Measurements from ENCODE around the gene CCR2.

The CCR2 gene

DNA sequence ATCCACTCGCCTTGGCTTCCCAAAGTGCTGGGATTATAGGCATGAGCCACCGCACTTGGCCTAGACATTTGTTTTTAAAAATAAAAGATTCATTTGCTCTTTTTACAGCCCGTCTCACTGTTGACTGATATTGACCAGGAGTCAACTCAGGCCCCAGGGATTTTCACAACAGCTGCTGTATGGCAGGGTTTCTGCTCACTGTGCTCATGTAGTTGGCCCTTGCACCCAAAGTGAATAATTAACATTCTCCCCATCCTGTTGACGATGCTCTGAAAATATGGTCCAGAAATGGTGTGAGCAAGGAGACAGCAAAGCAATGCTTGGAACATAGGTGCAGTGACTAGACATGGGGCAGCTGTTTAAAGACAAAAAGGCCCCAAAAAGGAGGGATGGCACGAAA, 13.9 kb downstream of the CCR2 start:
- Histone ChIP-seq H3K9me3 (replicated peaks in 1 of 11) (peaks cover 0 to 18% (median 0%) of the 10 kb centered on the region in 11 experiments; a peak in 2 of 22 replicates), H3K36me3 (peaks cover 0 to 57% (median 0%) of the 10 kb centered on the region in 11 experiments; a peak in 6 of 22 replicates), H3K4me1 (peaks cover 0 to 81% (median 31%) of the 10 kb centered on the region in 10 experiments; a peak in 13 of 20 replicates), H3K4me2 (peak overlapping the region in 6 of 11 experiments; percentile 9 to 96 (median 77); a peak in 11 of 22 replicates), H3K9ac (peak overlapping the region in 3 of 11 experiments; percentile 40 to 85 (median 43); a peak in 4 of 22 replicates), H3K27me3 (no peaks in the 10 kb centered on the region), H3K27ac (peak overlapping the region in 6 of 11 experiments; percentile 11 to 89 (median 64); a peak in 10 of 22 replicates), H3K4me3 (peak overlapping the region in 2 of 10 experiments; percentile 27 to 72; a peak in 4 of 20 replicates), H4K20me1 (peaks cover 0 to 2% (median 0%) of the 10 kb centered on the region in 11 experiments; a peak in 2 of 22 replicates)
- TF ChIP-seq Cebpa-rat (IDR thresholded peaks at IDR 0.05) = no peak

DNA sequence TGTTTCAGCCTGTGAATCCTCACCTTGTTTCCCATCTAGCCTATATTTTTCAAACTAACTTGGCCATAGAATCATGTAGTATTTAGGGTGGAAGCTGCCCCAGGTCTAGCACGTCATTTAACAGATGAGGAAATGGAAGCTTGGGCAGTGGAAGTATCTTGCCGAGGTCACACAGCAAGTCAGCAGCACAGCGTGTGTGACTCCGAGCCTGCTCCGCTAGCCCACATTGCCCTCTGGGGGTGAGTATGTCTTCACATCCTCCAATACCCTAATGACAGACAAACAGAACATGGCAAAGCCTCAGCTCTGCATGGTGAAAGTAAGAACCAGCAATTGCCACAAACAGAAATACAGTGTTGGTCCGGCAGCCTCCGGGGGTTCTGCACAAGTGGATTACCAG, 14.7 kb downstream of the CCR2 start:
- Histone ChIP-seq H3K27me3 (no peaks in the 10 kb centered on the region), H3K27ac (peak overlapping the region in 6 of 11 experiments; percentile 11 to 89 (median 79); a peak in 10 of 22 replicates), H3K4me3 (peak overlapping the region in 3 of 10 experiments; percentile 63 to 72 (median 71); a peak in 5 of 20 replicates), H4K20me1 (peaks cover 0 to 10% (median 0%) of the 10 kb centered on the region in 11 experiments; a peak in 3 of 22 replicates), H3K9ac (peak overlapping the region in 4 of 11 experiments; percentile 45 to 94 (median 89); a peak in 8 of 22 replicates), H3K4me2 (peak overlapping the region in 6 of 11 experiments; percentile 9 to 96 (median 77); a peak in 11 of 22 replicates), H3K4me1 (peaks cover 0 to 85% (median 31%) of the 10 kb centered on the region in 10 experiments; a peak in 13 of 20 replicates), H3K9me3 (replicated peaks in 1 of 11) (peaks cover 0 to 18% (median 0%) of the 10 kb centered on the region in 11 experiments; a peak in 2 of 22 replicates), H3K36me3 (peaks cover 0 to 57% (median 0%) of the 10 kb centered on the region in 11 experiments; a peak in 6 of 22 replicates)
- TF ChIP-seq Cebpa-rat (IDR thresholded peaks at IDR 0.05) = no peak

DNA sequence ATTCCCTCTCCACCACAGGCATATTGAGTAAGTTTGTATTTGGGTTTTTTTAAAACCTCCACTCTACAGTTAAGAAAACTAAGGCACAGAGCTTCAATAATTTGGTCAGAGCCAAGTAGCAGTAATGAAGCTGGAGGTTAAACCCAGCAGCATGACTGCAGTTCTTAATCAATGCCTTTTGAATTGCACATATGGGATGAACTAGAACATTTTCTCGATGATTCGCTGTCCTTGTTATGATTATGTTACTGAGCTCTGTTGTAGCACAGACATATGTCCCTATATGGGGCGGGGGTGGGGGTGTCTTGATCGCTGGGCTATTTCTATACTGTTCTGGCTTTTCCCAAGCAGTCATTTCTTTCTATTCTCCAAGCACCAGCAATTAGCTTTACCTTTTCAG, 15.2 kb downstream of the CCR2 start:
- H3K9ac ChIP-seq = peak overlapping the region in 4 of 11 experiments; percentile 45 to 94 (median 89); a peak in 8 of 22 replicates
- H3K9me3 ChIP-seq (replicated peaks in 1 of 11) = peaks cover 0 to 18% (median 0%) of the 10 kb centered on the region in 11 experiments; a peak in 2 of 22 replicates
- peak overlapping the region in 5 of 11 experiments; percentile 59 to 96 (median 85); a peak in 10 of 22 replicates for H3K4me2 ChIP-seq
- no peak for TF ChIP-seq Cebpa-rat (IDR thresholded peaks at IDR 0.05)
- peaks cover 0 to 56% (median 0%) of the 10 kb centered on the region in 11 experiments; a peak in 6 of 22 replicates for H3K36me3 ChIP-seq
- peaks cover 0 to 91% (median 31%) of the 10 kb centered on the region in 10 experiments; a peak in 13 of 20 replicates for H3K4me1 ChIP-seq
- H3K4me3 ChIP-seq = peak overlapping the region in 3 of 10 experiments; percentile 63 to 72 (median 71); a peak in 6 of 20 replicates
- peak overlapping the region in 6 of 11 experiments; percentile 18 to 89 (median 79); a peak in 9 of 22 replicates for H3K27ac ChIP-seq
- H3K27me3 ChIP-seq = no peaks in the 10 kb centered on the region
- H4K20me1 ChIP-seq = peaks cover 0 to 16% (median 0%) of the 10 kb centered on the region in 11 experiments; a peak in 3 of 22 replicates

DNA sequence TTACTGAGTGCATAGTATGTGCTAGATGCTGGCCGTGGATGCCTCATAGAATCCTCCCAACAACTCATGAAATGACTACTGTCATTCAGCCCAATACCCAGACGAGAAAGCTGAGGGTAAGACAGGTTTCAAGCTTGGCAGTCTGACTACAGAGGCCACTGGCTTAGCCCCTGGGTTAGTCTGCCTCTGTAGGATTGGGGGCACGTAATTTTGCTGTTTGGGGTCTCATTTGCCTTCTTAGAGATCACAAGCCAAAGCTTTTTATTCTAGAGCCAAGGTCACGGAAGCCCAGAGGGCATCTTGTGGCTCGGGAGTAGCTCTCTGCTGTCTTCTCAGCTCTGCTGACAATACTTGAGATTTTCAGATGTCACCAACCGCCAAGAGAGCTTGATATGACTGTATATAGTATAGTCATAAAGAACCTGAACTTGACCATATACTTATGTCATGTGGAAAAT, 15.8 kb downstream of the CCR2 start:
- H4K20me1 ChIP-seq = peaks cover 0 to 21% (median 0%) of the 10 kb centered on the region in 11 experiments; a peak in 4 of 22 replicates
- peak overlapping the region in 4 of 11 experiments; percentile 45 to 94 (median 89); a peak in 8 of 22 replicates for H3K9ac ChIP-seq
- H3K4me2 ChIP-seq = peak overlapping the region in 5 of 11 experiments; percentile 59 to 96 (median 85); a peak in 10 of 22 replicates
- H3K9me3 ChIP-seq (replicated peaks in 1 of 11) = peaks cover 0 to 18% (median 0%) of the 10 kb centered on the region in 11 experiments; a peak in 2 of 22 replicates
- peak overlapping the region in 3 of 10 experiments; percentile 63 to 72 (median 71); a peak in 6 of 20 replicates for H3K4me3 ChIP-seq
- H3K36me3 ChIP-seq = peaks cover 0 to 56% (median 0%) of the 10 kb centered on the region in 11 experiments; a peak in 6 of 22 replicates
- peak overlapping the region in 5 of 11 experiments; percentile 51 to 89 (median 86); a peak in 10 of 22 replicates for H3K27ac ChIP-seq
- peaks cover 0 to 96% (median 31%) of the 10 kb centered on the region in 10 experiments; a peak in 13 of 20 replicates for H3K4me1 ChIP-seq
- no peak for TF ChIP-seq Cebpa-rat (IDR thresholded peaks at IDR 0.05)
- no peaks in the 10 kb centered on the region for H3K27me3 ChIP-seq

DNA sequence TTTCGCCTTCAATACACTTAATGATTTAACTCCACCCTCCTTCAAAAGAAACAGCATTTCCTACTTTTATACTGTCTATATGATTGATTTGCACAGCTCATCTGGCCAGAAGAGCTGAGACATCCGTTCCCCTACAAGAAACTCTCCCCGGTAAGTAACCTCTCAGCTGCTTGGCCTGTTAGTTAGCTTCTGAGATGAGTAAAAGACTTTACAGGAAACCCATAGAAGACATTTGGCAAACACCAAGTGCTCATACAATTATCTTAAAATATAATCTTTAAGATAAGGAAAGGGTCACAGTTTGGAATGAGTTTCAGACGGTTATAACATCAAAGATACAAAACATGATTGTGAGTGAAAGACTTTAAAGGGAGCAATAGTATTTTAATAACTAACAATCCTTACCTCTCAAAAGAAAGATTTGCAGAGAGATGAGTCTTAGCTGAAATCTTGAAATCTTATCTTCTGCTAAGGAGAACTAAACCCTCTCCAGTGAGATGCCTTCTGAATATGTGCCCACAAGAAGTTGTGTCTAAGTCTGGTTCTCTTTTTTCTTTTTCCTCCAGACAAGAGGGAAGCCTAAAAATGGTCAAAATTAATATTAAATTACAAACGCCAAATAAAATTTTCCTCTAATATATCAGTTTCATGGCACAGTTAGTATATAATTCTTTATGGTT, 17.1 kb downstream of the CCR2 start, which contains the start of gene CCR5:
TSS of gene CCR5 (plus strand) at position 108 of the 680 bp plus-strand sequence. CDS start 1,957 bp downstream, outside the sequence.
- peak within 1 kb of the TSS in 6 of 11 experiments; percentile 22 to 89 (median 79); a peak in 12 of 22 replicates for H3K27ac ChIP-seq
- TF ChIP-seq Cebpa-rat (IDR thresholded peaks at IDR 0.05) = no peak
- peak within 1 kb of the TSS in 5 of 10 experiments; percentile 36 to 72 (median 64); a peak in 9 of 20 replicates for H3K4me3 ChIP-seq
- H3K4me1 ChIP-seq = peaks cover 7 to 96% (median 41%) of the 10 kb centered on the region in 10 experiments
- peak within 1 kb of the TSS in 6 of 11 experiments; percentile 14 to 96 (median 77); a peak in 12 of 22 replicates for H3K4me2 ChIP-seq
- H3K9ac ChIP-seq = peak within 1 kb of the TSS in 6 of 11 experiments; percentile 28 to 94 (median 79); a peak in 12 of 22 replicates
- H3K36me3 ChIP-seq = peaks cover 0 to 56% (median 0%) of the 10 kb centered on the region in 11 experiments; a peak in 6 of 22 replicates
- peaks cover 0 to 7% (median 0%) of the 10 kb centered on the region in 11 experiments; a peak in 2 of 22 replicates for H3K9me3 ChIP-seq (replicated peaks in 1 of 11)
- no peaks in the 10 kb centered on the region for H3K27me3 ChIP-seq
- H4K20me1 ChIP-seq = peaks cover 0 to 33% (median 0%) of the 10 kb centered on the region in 11 experiments; a peak in 4 of 22 replicates

GRCh38 chr3:46371519-46372340, 17.8 kb downstream of the CCR2 start:
- Histone ChIP-seq H3K36me3 (peaks cover 0 to 54% (median 0%) of the 10 kb centered on the region in 11 experiments; a peak in 6 of 22 replicates), H3K9ac (peak overlapping the region in 6 of 11 experiments; percentile 28 to 94 (median 79); a peak in 11 of 22 replicates), H3K9me3 (replicated peaks in 1 of 11) (no peaks in the 10 kb centered on the region), H3K4me2 (peak overlapping the region in 5 of 11 experiments; percentile 59 to 96 (median 85); a peak in 10 of 22 replicates), H3K4me3 (peak overlapping the region in 5 of 10 experiments; percentile 36 to 72 (median 64); a peak in 9 of 20 replicates), H3K4me1 (peaks cover 12 to 96% (median 41%) of the 10 kb centered on the region in 10 experiments), H3K27me3 (no peaks in the 10 kb centered on the region), H3K27ac (peak overlapping the region in 6 of 11 experiments; percentile 22 to 89 (median 79); a peak in 11 of 22 replicates), H4K20me1 (peaks cover 0 to 40% (median 0%) of the 10 kb centered on the region in 11 experiments; a peak in 4 of 22 replicates)
- TF ChIP-seq Cebpa-rat (IDR thresholded peaks at IDR 0.05) = no peak

All from BLaER1 treated with 17β-estradiol and CSF1 and Interleukin-3, amounts not matched to agents 10 nM and 100 nM (cell line).